HUES6 (cell line): Measurements from ENCODE around the gene GTPBP6.
"Not testable (repeated sequence)": the region's sequence is repeated elsewhere in the genome, so short reads cannot be mapped to it uniquely, and the experiment has no call there.

Experiments used
- H3K27ac ChIP-seq: 2 replicates; pipeline ENCODE4 v1.7.0; 2013; ENCODE audit warnings: low read depth, mild to moderate bottlenecking, low read length, inconsistent platforms
- H3K27me3 ChIP-seq: 2 replicates; pipeline ENCODE4 v1.6.1; 2013; ENCODE audit warnings: low read length; ENCODE audit not compliant: control insufficient read depth, insufficient read depth
- H3K36me3 ChIP-seq: 2 replicates; pipeline ENCODE4 v1.6.1; 2013; ENCODE audit warnings: low read length; ENCODE audit not compliant: control insufficient read depth, insufficient read depth
- H3K4me1 ChIP-seq: 2 replicates; pipeline ENCODE4 v1.6.1; 2013; ENCODE audit warnings: low read length; ENCODE audit not compliant: control insufficient read depth, insufficient read depth
- H3K4me3 ChIP-seq: 2 replicates; pipeline ENCODE4 v1.5.1; 2013; ENCODE audit warnings: low read depth, low read length
- H3K9ac ChIP-seq: one replicate; pipeline ENCODE4 v1.6.1; 2013; ENCODE audit warnings: mild to moderate bottlenecking, low read length
- H3K9me3 ChIP-seq: 2 replicates; pipeline ENCODE4 v1.6.1; 2013; ENCODE audit warnings: low read depth, low read length; ENCODE audit not compliant: control insufficient read depth, insufficient read depth

Gene GTPBP6

GRCh38 chrX:333611-334311 lies 15.2 kb upstream of the GTPBP6 start:
- Histone ChIP-seq H3K9ac (no peak overlapping the region), H3K4me1 (no peaks in the 10 kb centered on the region), H3K9me3 (peaks cover 5% of the 10 kb centered on the region; the same call in 1 of the 2 replicates), H3K27me3 (no peaks in the 10 kb centered on the region), H3K27ac (no peak overlapping the region), H3K36me3 (peaks cover 43% of the 10 kb centered on the region), H3K4me3 (no peak overlapping the region)

GRCh38 chrX:332916-333610 lies 14.5 kb upstream of the GTPBP6 start:
- Histone ChIP-seq H3K9me3 (peaks cover 5% of the 10 kb centered on the region; the same call in 1 of the 2 replicates), H3K36me3 (peaks cover 38% of the 10 kb centered on the region), H3K27me3 (no peaks in the 10 kb centered on the region), H3K27ac (no peak overlapping the region), H3K4me1 (no peaks in the 10 kb centered on the region), H3K9ac (no peak overlapping the region), H3K4me3 (no peak overlapping the region)

GRCh38 chrX:332496-332860 lies 13.9 kb upstream of the GTPBP6 start:
- Histone ChIP-seq H3K27ac (no peak overlapping the region), H3K4me3 (no peak overlapping the region), H3K9ac (no peak overlapping the region), H3K4me1 (no peaks in the 10 kb centered on the region), H3K9me3 (peaks cover 5% of the 10 kb centered on the region; the same call in 1 of the 2 replicates), H3K27me3 (no peaks in the 10 kb centered on the region), H3K36me3 (peaks cover 32% of the 10 kb centered on the region)

GRCh38 chrX:331825-332495 lies 13.4 kb upstream of the GTPBP6 start:
- Histone ChIP-seq H3K9ac (peak overlapping the region; percentile 73), H3K27ac (no peak overlapping the region), H3K36me3 (peaks cover 29% of the 10 kb centered on the region), H3K4me1 (no peaks in the 10 kb centered on the region), H3K4me3 (peak overlapping the region; percentile 56), H3K9me3 (0 out of 2 replicates have a peak, but pooled peaks cover 3% of the 10 kb centered on the region), H3K27me3 (no peaks in the 10 kb centered on the region)

- Histone ChIP-seq H3K4me3 (peak overlapping the region; percentile 56), H3K9me3 (0 out of 2 replicates have a peak, but pooled peaks cover 3% of the 10 kb centered on the region), H3K27ac (no peak overlapping the region), H3K4me1 (no peaks in the 10 kb centered on the region), H3K9ac (peak overlapping the region; percentile 73), H3K36me3 (peaks cover 23% of the 10 kb centered on the region), H3K27me3 (no peaks in the 10 kb centered on the region)
These were observed 12.7 kb upstream of the GTPBP6 start for GRCh38 chrX:331151-331824.

- H3K27me3 ChIP-seq: no peaks in the 10 kb centered on the region
- H3K4me3 ChIP-seq: peak overlapping the region; percentile 56; the same call in 1 of the 2 replicates
- 0 out of 2 replicates have a peak, but pooled peaks cover 3% of the 10 kb centered on the region for H3K9me3 ChIP-seq
- no peak overlapping the region for H3K27ac ChIP-seq
- peak overlapping the region; percentile 73 for H3K9ac ChIP-seq
- H3K4me1 ChIP-seq: 0 out of 2 replicates have a peak, but pooled peaks cover 3% of the 10 kb centered on the region
- peaks cover 19% of the 10 kb centered on the region for H3K36me3 ChIP-seq
These were observed 12.1 kb upstream of the GTPBP6 start for GRCh38 chrX:330726-331150.

- H3K9ac ChIP-seq, H3K27me3 ChIP-seq, H3K4me3 ChIP-seq, H3K4me1 ChIP-seq, H3K9me3 ChIP-seq, H3K27ac ChIP-seq: not testable (repeated sequence)
- H3K36me3 ChIP-seq: peaks cover 15% of the 10 kb centered on the region
These were observed 11.6 kb upstream of the GTPBP6 start for GRCh38 chrX:330141-330725.

GRCh38 chrX:329291-329910 lies 10.8 kb upstream of the GTPBP6 start:
- Histone ChIP-seq H3K4me3 (no peak overlapping the region), H3K27ac (no peak overlapping the region), H3K9ac (no peak overlapping the region), H3K9me3 (0 out of 2 replicates have a peak, but pooled peaks cover 3% of the 10 kb centered on the region), H3K36me3 (peaks cover 15% of the 10 kb centered on the region), H3K4me1 (0 out of 2 replicates have a peak, but pooled peaks cover 5% of the 10 kb centered on the region), H3K27me3 (no peaks in the 10 kb centered on the region)

- Histone ChIP-seq H3K36me3 (0 out of 2 replicates have a peak, but pooled peaks cover under 1% of the 10 kb centered on the region), H3K9me3 (0 out of 2 replicates have a peak, but pooled peaks cover 3% of the 10 kb centered on the region), H3K4me1 (peaks cover 9% of the 10 kb centered on the region; the same call in 1 of the 2 replicates), H3K9ac (no peak overlapping the region), H3K27me3 (no peaks in the 10 kb centered on the region), H3K27ac (no peak overlapping the region), H3K4me3 (no peak overlapping the region)
These were observed 9.1 kb upstream of the GTPBP6 start for GRCh38 chrX:327660-328126.

GRCh38 chrX:324664-325063 lies 6.1 kb upstream of the GTPBP6 start:
- not testable (repeated sequence) for H3K36me3 ChIP-seq, H3K27me3 ChIP-seq, H3K4me3 ChIP-seq, H3K9ac ChIP-seq, H3K9me3 ChIP-seq, H3K27ac ChIP-seq
- H3K4me1 ChIP-seq: peaks cover 16% of the 10 kb centered on the region; the same call in 1 of the 2 replicates
